NK-92 treated with Interleukin-12 subunit alpha and Interleukin-12 subunit beta, amount 100 ng/mL, for 24 hours (cell line): Measurements from ENCODE around the gene DOCK10.

Source experiments
- DNase-seq: peaks from one replicate; lab custom pipeline; 2025; lab: John Stamatoyannopoulos, UW

Gene DOCK10

GRCh38 chr2:225011585-225011984 lies 30.7 kb downstream of the DOCK10 start:
- DNase-seq, result no peak

- no peak for DNase-seq
These were observed 31.5 kb downstream of the DOCK10 start for GRCh38 chr2:225010804-225011203.

- no peak for DNase-seq
These were observed 32.5 kb downstream of the DOCK10 start for GRCh38 chr2:225009768-225010167.

- DNase-seq, result no peak
These were observed 33.3 kb downstream of the DOCK10 start for GRCh38 chr2:225008935-225009334.

GRCh38 chr2:225008179-225008856 lies 34.0 kb downstream of the DOCK10 start:
- DNase-seq, result no peak

GRCh38 chr2:225006730-225007129 lies 35.5 kb downstream of the DOCK10 start:
- peak; percentile 14 for DNase-seq

- DNase-seq, result no peak
These were observed 37.7 kb downstream of the DOCK10 start for GRCh38 chr2:225004597-225004996.

- no peak for DNase-seq
These were observed 39.6 kb downstream of the DOCK10 start for GRCh38 chr2:225002656-225003045.

GRCh38 chr2:225002039-225002655 lies 40.1 kb downstream of the DOCK10 start:
- peak; percentile 21 for DNase-seq

GRCh38 chr2:224999754-225000153 lies 42.5 kb downstream of the DOCK10 start:
- no peak for DNase-seq

- DNase-seq, result no peak
These were observed 42.9 kb downstream of the DOCK10 start for GRCh38 chr2:224999321-224999720.

- DNase-seq, result no peak
These were observed 44.5 kb downstream of the DOCK10 start for GRCh38 chr2:224997802-224998201.

GRCh38 chr2:224995419-224995818 lies 46.8 kb downstream of the DOCK10 start:
- DNase-seq, result no peak

- no peak for DNase-seq
These were observed 47.9 kb downstream of the DOCK10 start for GRCh38 chr2:224994242-224994823.

GRCh38 chr2:224990710-224991109 lies 51.6 kb downstream of the DOCK10 start:
- DNase-seq, result no peak

- no peak for DNase-seq
These were observed 54.5 kb downstream of the DOCK10 start for GRCh38 chr2:224987733-224988132.

GRCh38 chr2:224986477-224986876 lies 55.8 kb downstream of the DOCK10 start:
- DNase-seq, result no peak

- no peak for DNase-seq
These were observed 57.6 kb downstream of the DOCK10 start for GRCh38 chr2:224984637-224985036.

- DNase-seq, result no peak
These were observed 58.3 kb downstream of the DOCK10 start for GRCh38 chr2:224983712-224984554.

- DNase-seq, result no peak
These were observed 59.2 kb downstream of the DOCK10 start for GRCh38 chr2:224982910-224983711.

- DNase-seq, result no peak
These were observed 60.0 kb downstream of the DOCK10 start for GRCh38 chr2:224982226-224982625.
